HUDEP-2 (cell line): ENCODE data around the gene GAB2.
"Not testable (repeated sequence)": the region's sequence is repeated elsewhere in the genome, so short reads cannot be mapped to it uniquely, and the experiment has no call there.

Experiments
- DNase-seq, 76 experiments: peaks; one replicate each; lab custom pipeline; 2025; ENCODE audit not compliant: unreplicated experiment in 76 of 76; lab: John Stamatoyannopoulos, UW

GAB2 gene

GRCh38 chr11:78371221-78371891 is 46.3 kb downstream of the GAB2 start:
- no peak for DNase-seq

DNA sequence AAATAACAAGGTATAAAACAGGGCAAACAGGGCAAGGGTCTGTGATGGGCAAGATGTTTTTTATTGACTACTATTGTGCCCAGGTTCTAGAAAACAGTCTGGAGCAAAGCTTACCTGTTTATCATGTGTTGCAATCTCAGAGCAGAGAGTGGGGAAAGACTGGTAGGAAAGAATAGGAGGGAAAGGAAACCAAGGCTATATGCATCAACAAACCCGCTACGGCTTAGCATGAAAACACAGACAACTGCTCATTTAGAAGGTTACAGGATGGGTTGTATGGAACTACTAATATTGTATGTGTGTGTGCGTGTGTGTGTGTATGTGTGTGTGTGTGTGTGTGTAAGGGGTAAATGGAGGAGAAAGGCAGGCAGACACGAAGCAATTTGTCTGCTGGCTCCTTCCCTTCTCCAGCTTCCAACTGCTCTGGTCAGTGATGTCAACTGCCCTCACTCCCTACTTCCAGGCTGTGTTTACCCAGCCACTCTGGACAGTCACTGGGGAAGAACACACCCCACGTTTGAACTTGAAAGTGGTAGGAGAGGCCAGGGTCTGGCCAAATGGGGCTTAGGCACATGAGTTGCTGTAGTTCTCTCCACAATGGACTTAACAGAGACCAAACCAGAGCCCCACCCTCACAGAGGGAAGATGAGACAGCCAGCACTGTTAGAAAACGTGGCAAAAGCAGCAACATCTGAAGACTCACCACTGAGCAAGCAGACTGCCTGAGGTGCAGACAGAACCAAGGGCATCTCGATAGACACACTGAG is 47.0 kb downstream of the GAB2 start:
- DNase-seq, result no peak

- DNase-seq, result no peak
These were observed 52.2 kb downstream of the GAB2 start for GRCh38 chr11:78365381-78365792.

DNA sequence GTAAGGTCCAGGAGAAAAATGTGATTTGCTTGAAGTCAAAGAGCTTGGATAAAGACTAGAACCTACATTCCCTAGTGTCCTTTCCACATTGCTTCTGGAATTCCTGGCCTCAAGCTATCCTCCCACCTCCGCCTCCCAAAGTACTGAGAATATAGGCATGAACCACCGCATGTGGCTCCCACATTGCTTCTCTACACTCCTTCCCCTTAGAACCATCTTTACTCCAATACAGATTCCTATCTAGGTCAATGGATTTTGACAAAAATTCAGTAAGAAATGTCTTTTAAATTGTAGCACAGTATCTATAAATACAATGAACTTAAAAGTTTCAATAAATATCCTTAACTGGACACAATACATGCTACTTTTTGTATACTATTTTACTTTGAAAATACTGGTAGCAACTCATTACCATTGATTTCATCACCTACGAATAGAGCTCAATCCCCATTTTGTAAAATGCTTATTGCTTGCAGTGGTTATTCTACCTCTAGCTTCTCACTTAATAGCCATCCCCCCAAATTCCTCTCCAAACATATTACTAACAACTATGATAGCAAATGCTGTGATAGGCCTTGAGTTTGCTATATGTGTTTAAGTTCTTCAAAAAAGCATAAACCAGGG is 53.4 kb downstream of the GAB2 start:
- no peak for DNase-seq

DNA sequence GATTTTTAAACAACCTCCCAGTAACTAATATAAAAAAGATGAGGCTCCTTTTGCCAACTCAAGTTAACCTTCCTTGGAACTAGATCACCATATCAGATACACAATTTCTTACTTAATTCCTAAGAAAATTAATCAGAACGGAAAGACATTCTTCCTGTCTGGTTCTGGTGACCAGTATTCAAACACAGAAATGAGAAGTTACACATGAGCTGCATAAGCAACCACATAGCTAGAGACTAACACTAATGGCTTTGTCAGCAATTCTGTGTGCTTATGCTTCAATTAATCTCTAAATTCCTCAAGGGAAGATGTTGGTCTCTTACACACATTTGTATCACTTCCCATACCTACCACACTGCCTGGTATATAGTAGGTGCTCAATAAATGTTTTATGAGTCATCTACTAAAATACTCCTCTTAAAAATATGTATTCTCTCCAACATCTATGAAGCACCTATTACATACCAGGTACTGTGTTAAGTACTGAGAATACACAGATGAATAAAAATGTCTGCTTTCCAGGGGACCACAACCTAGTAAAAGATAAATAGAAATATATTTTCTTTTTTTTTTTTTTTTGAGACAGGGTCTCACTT is 54.5 kb downstream of the GAB2 start:
- DNase-seq, result no peak

- no peak for DNase-seq
These were observed 56.4 kb downstream of the GAB2 start for GRCh38 chr11:78361228-78361627.

GRCh38 chr11:78359921-78360320 is 57.7 kb downstream of the GAB2 start:
- no peak for DNase-seq

DNA sequence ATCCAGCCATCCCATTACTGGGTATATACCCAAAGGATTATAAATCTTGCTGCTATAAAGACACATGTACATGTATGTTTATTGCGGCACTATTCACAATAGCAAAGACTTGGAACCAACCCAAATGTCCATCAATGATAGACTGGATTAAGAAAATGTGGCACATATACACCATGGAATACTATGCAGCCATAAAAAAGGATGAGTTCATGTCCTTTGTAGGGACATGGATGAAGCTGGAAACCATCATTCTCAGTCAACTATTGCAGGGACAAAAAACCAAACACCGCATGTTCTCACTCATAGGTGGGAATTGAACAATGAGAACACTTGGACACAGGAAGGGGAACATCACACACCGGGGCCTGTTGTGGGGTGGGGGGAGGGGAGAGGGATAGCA is 59.7 kb downstream of the GAB2 start:
- DNase-seq, result not testable (repeated sequence)

DNA sequence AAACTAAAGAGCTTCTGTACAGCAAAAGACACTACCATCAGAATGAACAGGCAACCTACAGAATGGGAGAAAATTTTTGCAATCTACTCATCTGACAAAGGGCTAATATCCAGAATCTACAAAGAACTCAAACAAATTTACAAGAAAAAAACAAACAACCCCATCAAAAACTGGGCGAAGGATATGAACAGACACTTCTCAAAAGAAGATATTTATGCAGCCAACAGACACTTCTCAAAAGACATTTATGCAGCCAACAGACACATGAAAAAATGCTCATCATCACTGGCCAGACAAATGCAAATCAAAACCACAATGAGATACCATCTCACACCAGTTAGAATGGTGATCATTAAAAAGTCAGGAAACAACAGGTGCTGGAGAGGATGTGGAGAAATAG is 60.2 kb downstream of the GAB2 start:
- DNase-seq, result not testable (repeated sequence)

DNA sequence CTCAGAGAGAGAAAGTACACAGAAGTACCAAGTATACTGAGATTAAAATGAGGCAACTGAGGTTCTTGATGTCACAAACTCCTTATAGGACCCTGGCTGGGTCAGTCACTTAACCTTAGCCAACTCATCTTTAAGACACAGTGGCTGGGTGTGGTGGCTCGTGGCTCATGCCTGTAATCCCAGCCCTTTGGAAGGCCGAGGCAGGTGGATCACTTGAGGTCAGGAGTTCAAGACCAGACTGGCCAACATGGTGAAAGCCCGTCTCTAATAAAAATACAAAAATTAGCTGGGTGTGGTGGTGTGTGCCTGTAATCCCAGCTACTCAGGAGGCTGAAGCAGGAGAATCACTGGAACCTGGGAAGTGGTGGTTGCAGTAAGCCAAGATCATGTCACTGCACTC is 61.9 kb downstream of the GAB2 start:
- not testable (repeated sequence) for DNase-seq

- peak in 1 of 76 experiments; percentile 14 for DNase-seq
These were observed 62.3 kb downstream of the GAB2 start for GRCh38 chr11:78355309-78355705.

GRCh38 chr11:78354408-78355308 is 63.0 kb downstream of the GAB2 start:
- peak in 1 of 76 experiments; percentile 6 for DNase-seq

GRCh38 chr11:78351979-78352841 is 65.4 kb downstream of the GAB2 start:
- peak in 12 of 76 experiments; percentile 3 to 55 (median 22) for DNase-seq

GRCh38 chr11:78351193-78351592 is 66.4 kb downstream of the GAB2 start:
- peak in 6 of 76 experiments; percentile 14 to 23 (median 18) for DNase-seq

DNA sequence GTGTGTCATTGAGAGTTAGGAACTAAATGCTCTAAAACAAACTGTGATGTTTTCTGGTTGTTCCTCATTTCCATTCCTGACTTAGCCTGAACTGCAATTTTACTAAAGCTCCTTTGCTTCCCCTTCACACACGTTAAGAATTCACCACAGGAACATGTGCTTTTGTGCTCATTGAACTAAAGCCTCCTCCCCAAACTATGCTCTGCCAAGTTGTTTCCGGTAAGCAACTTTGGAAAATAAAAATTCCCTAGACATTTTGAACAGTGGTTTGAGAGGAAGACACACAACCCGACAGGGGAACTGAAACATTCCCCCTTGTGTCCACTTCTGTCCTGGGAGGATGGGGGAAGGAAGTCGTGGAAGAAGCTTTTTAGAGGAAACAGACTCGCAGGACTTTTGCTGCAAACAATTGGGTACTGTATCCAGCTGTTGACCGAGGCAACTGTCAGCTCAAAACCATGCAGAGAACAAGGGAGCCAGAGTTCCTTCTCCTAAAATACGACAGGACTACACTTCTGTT is 66.9 kb downstream of the GAB2 start:
- peak in 18 of 76 experiments; percentile 6 to 49 (median 28) for DNase-seq

- peak in 16 of 76 experiments; percentile 8 to 49 (median 20) for DNase-seq
These were observed 67.5 kb downstream of the GAB2 start for GRCh38 chr11:78350091-78350645.

DNA sequence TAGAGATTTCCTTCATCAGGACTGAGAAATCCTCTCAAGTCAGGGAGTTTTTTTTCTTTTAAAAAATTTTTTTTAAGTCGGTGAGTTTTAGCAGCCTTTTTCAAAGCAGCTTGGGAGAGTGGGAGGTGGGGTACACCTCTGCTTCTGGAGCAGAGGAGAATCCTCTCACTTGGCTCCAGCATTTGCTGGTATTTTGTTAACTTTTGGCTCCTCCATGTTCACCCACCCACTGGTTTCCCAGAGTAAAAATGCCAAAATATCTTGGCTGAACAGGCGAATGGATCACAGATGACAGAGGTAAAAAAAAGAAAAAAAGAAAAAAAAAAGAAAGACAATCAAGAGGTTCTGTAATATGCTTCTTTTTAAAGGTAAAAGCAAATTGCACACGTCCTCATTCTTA is 68.0 kb downstream of the GAB2 start:
- DNase-seq, result no peak

- peak in 1 of 76 experiments; percentile 4 for DNase-seq
These were observed 68.5 kb downstream of the GAB2 start for GRCh38 chr11:78349114-78349513.

DNA sequence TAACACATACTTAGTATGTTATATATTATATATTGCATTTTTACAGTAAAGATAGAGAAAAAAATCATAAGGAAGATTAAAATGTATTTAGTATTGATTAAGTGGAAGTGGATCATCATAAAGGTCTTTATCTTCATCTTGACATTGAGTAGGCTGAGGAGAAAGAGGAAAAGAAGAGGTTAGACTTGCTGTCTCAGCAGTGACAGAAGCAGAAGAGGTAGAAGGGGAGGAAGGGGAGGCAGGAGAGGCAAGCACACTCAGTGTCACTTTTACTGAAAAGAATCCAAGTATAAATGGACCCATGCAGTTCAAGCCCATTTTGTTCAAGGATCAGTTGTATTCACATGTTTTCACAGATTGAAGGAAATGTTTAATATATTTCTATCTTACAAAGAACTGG is 69.7 kb downstream of the GAB2 start:
- DNase-seq, result no peak
